HepG2 (cell line): ENCODE data around the gene EYA3. TPM values are rescaled to one million over a fixed set of nuclear protein-coding genes. Genes with fewer than 3 reads are reported as not detected.

ENCODE experiments used
- ATAC-seq: fragments of 200-7000 bp; cut with Tn5 transposase; 3 replicates; pipeline ENCODE4 v1.9.1; 2020; ENCODE audit warnings: mild to moderate bottlenecking, moderate library complexity
- BruUV-seq: library from RNA; stranded (reverse); fragments of 400-500 nt; replicated peaks from 2 replicates; lab custom pipeline; 2021; lab: Mats Ljungman, UMichigan
- CTCF ChIA-PET: fragments of 300-600 bp; formaldehyde crosslinking; extraction: SDS; loops from one replicate; lab custom pipeline; 2021; ENCODE audit warnings: low total read pairs, inconsistent platforms, low intra/inter-chr PET ratio; lab: Yijun Ruan, JAX
- POLR2A ChIA-PET: fragments of 350-600 bp; sonication (Branson Sonifier 250); formaldehyde crosslinking; loops from one replicate; lab custom pipeline; 2020; ENCODE audit warnings: antibody characterized with exemption, inconsistent platforms; lab: Yijun Ruan, JAX
- DNase-seq: peaks from one replicate; pipeline ENCODE4 v3.0.0-alpha.2; 2015; ENCODE audit warnings: low spot score
- FAIRE-seq: peaks from 3 replicates; lab custom pipeline; 2011; peaks lifted over from hg19 to GRCh38; lab: Jason Lieb, UNC
- H2AFZ ChIP-seq: one replicate; pipeline ENCODE4 v1.6.1; 2011; ENCODE audit warnings: low read length, inconsistent platforms
- H3K27ac ChIP-seq: fragments of 300-600 bp; 3 replicates; pipeline ENCODE4 v1.8.0; 2011; ENCODE audit warnings: mixed run types, mild to moderate bottlenecking, mixed read lengths, low read length, inconsistent platforms; ENCODE audit not compliant: insufficient read depth; ENCODE audit errors: extremely low read length
- H3K27me3 ChIP-seq, 2 experiments: fragments of 200-600 bp in 1 of 2; 2 replicates in 1 of 2; 3 replicates in 1 of 2; pipeline versions ENCODE4 v1.6.0 to v1.8.0; 2011; ENCODE audit warnings: low read length in 2 of 2, mild to moderate bottlenecking in 2 of 2, moderate library complexity in 2 of 2, inconsistent platforms in 1 of 2; ENCODE audit not compliant: insufficient read depth in 2 of 2, control insufficient read depth in 1 of 2
- H3K36me3 ChIP-seq, 2 experiments: fragments of 200-600 bp in 1 of 2; replicated peaks in 1 of 2; 2 replicates in 1 of 2; 3 replicates in 1 of 2; pipeline versions ENCODE4 v1.5.1 to v1.8.0; 2011; ENCODE audit warnings: low read length in 2 of 2, inconsistent platforms in 1 of 2; ENCODE audit not compliant: insufficient read depth in 2 of 2, control insufficient read depth in 1 of 2
- H3K4me1 ChIP-seq: 2 replicates; pipeline ENCODE4 v1.5.1; 2012; ENCODE audit warnings: low read length, inconsistent platforms; ENCODE audit not compliant: insufficient read depth
- H3K4me2 ChIP-seq: 2 replicates; pipeline ENCODE4 v1.6.0; 2011; ENCODE audit warnings: low read depth, low read length, inconsistent platforms
- H3K4me3 ChIP-seq, 3 experiments: fragments of 200-600 bp in 1 of 3; sonication (generic), shearing (Covaris generic) in 1 of 3; replicated peaks in 1 of 3; 2 replicates each; pipeline ENCODE4 v1.5.1; 2011 to 2016; ENCODE audit warnings: low read length in 3 of 3, inconsistent platforms in 2 of 3, low read depth in 2 of 3, mild to moderate bottlenecking in 2 of 3, control low read depth in 1 of 3, mixed read lengths in 1 of 3; ENCODE audit not compliant: insufficient read depth in 1 of 3
- H3K79me2 ChIP-seq: one replicate; pipeline ENCODE4 v1.6.1; 2011; ENCODE audit warnings: low read length, inconsistent platforms; ENCODE audit not compliant: insufficient read depth
- H3K9ac ChIP-seq: 2 replicates; pipeline ENCODE4 v1.6.0; 2011; ENCODE audit warnings: mild to moderate bottlenecking, low read depth, low read length, inconsistent platforms; ENCODE audit not compliant: insufficient read depth
- H3K9me3 ChIP-seq: 2 replicates; pipeline ENCODE4 v1.5.1; 2012; ENCODE audit warnings: mild to moderate bottlenecking, low read length
- H4K20me1 ChIP-seq: 2 replicates; pipeline ENCODE4 v1.6.0; 2011; ENCODE audit warnings: inconsistent platforms, mild to moderate bottlenecking, low read length, moderate library complexity; ENCODE audit not compliant: insufficient read depth
- CTCF ChIP-seq: sonication (generic); formaldehyde crosslinking; IDR thresholded peaks from 2 replicates; pipeline ENCODE4 v1.5.0; 2020; ENCODE audit warnings: mild to moderate bottlenecking, missing genetic modification reagents, moderate library complexity
- FOXM1 ChIP-seq: sonication (generic); formaldehyde crosslinking; IDR thresholded peaks from 2 replicates; pipeline ENCODE4 v1.5.0; 2020; ENCODE audit warnings: missing genetic modification reagents
- NR0B2 ChIP-seq: sonication (generic); formaldehyde crosslinking; IDR thresholded peaks from 2 replicates; pipeline ENCODE4 v1.4.0; 2020; ENCODE audit warnings: mild to moderate bottlenecking, missing genetic modification reagents
- RBAK ChIP-seq: sonication (generic); formaldehyde crosslinking; IDR thresholded peaks from 2 replicates; pipeline ENCODE4 v1.5.1; 2020; ENCODE audit warnings: mild to moderate bottlenecking, missing genetic modification reagents
- ZNF414 ChIP-seq: sonication (generic); formaldehyde crosslinking; IDR thresholded peaks from 2 replicates; pipeline ENCODE4 v1.5.0; 2020; ENCODE audit warnings: missing genetic modification reagents
- WGBS: methylation state at CpG from one replicate; pipeline ENCODE4 v1.1.6; 2017; ENCODE audit warnings: low lambda C conversion rate; 5-methylcytosine and 5-hydroxymethylcytosine counted together
- in situ Hi-C: cut with HindIII; loops from 2 replicates; pipeline ENCODE4 v1.10.0; 2017; ENCODE audit warnings: low pct_unique_long_range_greater_than_20kb; ENCODE audit not compliant: extremely low pct_ligation_motif_present
- intact Hi-C: fragments of 100-400 bp; cut with micrococcal nuclease; formaldehyde crosslinking; loops from one replicate; pipeline ENCODE4 v1.10.0; 2022; ENCODE audit not compliant: unreplicated experiment
- polyA plus RNA-seq, 8 experiments: library from polyadenylated mRNA; depleted of rRNA in 3 of 8; stranded (reverse) in 7 of 8; unstranded in 1 of 8; fragments of >200 nt; fragmentation: Illumina TruSeq in 4 of 8; extraction: Trizol in 4 of 8; gene quantifications; 2 replicates each; pipeline versions ENCODE4 v1.2.1 to v1.2.3, GENCODE V29; 2011 to 2016; ENCODE audit warnings: low read depth in 4 of 8, missing spikeins in 1 of 8, mixed read lengths in 1 of 8; ENCODE audit not compliant: insufficient read depth in 1 of 8
- total RNA-seq, 5 experiments: library from RNA; depleted of rRNA; stranded (reverse); fragments of >200 nt; fragmentation: Illumina TruSeq; extraction: Trizol; gene quantifications; 2 replicates each; pipeline ENCODE4 v1.2.3, GENCODE V29; 2016; ENCODE audit warnings: low read depth in 1 of 5

EYA3 gene
- total and polyA plus RNA-seq, 2 of the 13 experiments (the other 11 are each of a cell fraction or from before 2014, with no cell fraction given): 13.9 to 19.7 TPM

- TF ChIP-seq NR0B2 (CRISPR knock-in tag) (no peak), CTCF (0 out of 2 replicates have a peak, but pooled peaks have one; percentile 9)
- TF ChIP-seq, all 625 proteins: peak for 7
These were observed 153.4 kb downstream of the EYA3 start, which contains the start of gene SMPDL3B (continued) for GRCh38 chr1:27934818-27935549.

- POLR2A ChIA-PET: no interaction called here
- BruUV-seq: no TSS peak
- no peak for FAIRE-seq
These were observed 156.7 kb downstream of the EYA3 start for GRCh38 chr1:27931759-27932158.

More at GRCh38 chr1:27931759-27932158, 156.7 kb downstream of the EYA3 start:
- Histone ChIP-seq H3K27ac (no peak overlapping the region), H3K9ac (no peak overlapping the region), H3K9me3 (no peaks in the 10 kb centered on the region), H2AFZ (no peak overlapping the region), H3K27me3 (no peaks in the 10 kb centered on the region), H3K36me3 (no peaks in the 10 kb centered on the region), H3K4me3 (no peak overlapping the region), H3K79me2 (no peaks in the 10 kb centered on the region), H3K4me2 (no peak overlapping the region), H4K20me1 (no peaks in the 10 kb centered on the region), H3K4me1 (peaks cover 34% of the 10 kb centered on the region)
- intact Hi-C loops (no loop called here), in situ Hi-C loops (loop anchor here (10.0 kb wide), 1 partner anchor 77 kb away; no protein-coding TSS in a partner anchor)
- no peak for DNase-seq
- ATAC-seq: no peak
- 64% methylated on average over 4 of the region's 4 CpGs for WGBS
- TF ChIP-seq RBAK (CRISPR knock-in tag): no peak
- no peak for TF ChIP-seq FOXM1 (CRISPR knock-in tag)
- no peak for TF ChIP-seq ZNF414
- CTCF ChIA-PET: no interaction called here
